GM12872 (cell line): ENCODE measurements around the gene LIME1.
A peak's percentile ranks its signal among the peaks of the same experiment; 100 is the strongest.

Source experiments
- CTCF ChIP-seq: IDR thresholded peaks from 3 replicates; pipeline ENCODE4 v1.5.1; 2011; ENCODE audit warnings: low read depth, mild to moderate bottlenecking, low read length, moderate library complexity; ENCODE audit not compliant: insufficient read depth

Gene LIME1

GRCh38 chr20:63703471-63703975, 32.9 kb upstream of the LIME1 start:
- no peak for TF ChIP-seq CTCF

- TF ChIP-seq CTCF, result no peak
Measured at GRCh38 chr20:63703976-63704748, 32.3 kb upstream of the LIME1 start.

- no peak for TF ChIP-seq CTCF
Measured at GRCh38 chr20:63704749-63705117, 31.7 kb upstream of the LIME1 start.

GRCh38 chr20:63705232-63706026, 31.0 kb upstream of the LIME1 start:
- no peak for TF ChIP-seq CTCF

GRCh38 chr20:63706027-63706695, 30.3 kb upstream of the LIME1 start:
- no peak for TF ChIP-seq CTCF

GRCh38 chr20:63706852-63707557, 29.5 kb upstream of the LIME1 start:
- TF ChIP-seq CTCF, result peak; percentile 88
